COLO668 (cell line): Measurements from ENCODE around the gene CSNK1G2.

Experiments
- DNase-seq: peaks from one replicate; lab custom pipeline; 2025; ENCODE audit not compliant: unreplicated experiment; lab: John Stamatoyannopoulos, UW

Gene CSNK1G2

DNA sequence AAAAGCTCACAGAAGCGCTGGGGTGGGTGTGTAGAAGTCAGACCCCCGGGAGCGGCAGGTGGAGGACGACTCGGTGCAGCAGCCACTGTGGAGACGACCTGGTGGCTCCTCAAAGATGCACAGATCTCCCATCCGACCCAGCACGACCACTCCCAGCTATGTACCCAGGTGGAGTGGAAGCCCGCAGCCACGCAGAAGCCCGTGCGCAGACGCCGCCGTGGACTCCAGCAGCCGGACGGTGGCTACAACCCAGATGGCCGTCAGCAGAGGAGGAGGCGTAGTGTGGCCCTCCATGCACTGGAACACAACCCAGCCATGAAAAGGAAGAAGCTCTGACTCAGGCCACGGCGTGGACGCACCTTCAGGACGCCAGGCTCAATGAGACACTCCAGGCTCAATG is 21.7 kb downstream of the CSNK1G2 start:
- DNase-seq: no peak

DNA sequence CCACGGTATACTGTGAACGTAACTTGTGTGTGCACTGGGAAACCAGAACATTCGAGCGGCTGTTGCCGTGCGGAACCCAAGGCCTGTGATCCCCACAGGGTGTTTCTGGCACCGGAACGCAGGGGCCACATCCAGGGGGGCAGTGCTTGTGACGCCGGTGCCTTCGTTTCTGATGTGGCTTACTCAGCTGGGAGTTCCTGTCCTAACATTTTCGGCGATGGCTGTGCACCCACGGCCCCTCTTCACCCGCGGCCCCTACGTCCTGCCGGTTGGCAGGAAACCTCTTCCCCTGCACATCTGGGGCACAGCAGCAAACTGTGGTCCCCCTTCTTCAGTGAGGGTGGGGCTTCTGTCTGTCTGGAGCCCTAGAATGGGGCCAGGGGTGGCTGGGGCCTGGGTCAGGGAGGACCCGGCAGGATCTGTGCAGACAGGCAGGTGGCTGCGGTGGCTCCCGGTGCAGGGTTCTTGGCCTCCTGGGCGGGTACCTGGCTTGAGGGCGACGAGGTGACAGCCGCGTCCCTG is 26.2 kb downstream of the CSNK1G2 start:
- DNase-seq: no peak

DNA sequence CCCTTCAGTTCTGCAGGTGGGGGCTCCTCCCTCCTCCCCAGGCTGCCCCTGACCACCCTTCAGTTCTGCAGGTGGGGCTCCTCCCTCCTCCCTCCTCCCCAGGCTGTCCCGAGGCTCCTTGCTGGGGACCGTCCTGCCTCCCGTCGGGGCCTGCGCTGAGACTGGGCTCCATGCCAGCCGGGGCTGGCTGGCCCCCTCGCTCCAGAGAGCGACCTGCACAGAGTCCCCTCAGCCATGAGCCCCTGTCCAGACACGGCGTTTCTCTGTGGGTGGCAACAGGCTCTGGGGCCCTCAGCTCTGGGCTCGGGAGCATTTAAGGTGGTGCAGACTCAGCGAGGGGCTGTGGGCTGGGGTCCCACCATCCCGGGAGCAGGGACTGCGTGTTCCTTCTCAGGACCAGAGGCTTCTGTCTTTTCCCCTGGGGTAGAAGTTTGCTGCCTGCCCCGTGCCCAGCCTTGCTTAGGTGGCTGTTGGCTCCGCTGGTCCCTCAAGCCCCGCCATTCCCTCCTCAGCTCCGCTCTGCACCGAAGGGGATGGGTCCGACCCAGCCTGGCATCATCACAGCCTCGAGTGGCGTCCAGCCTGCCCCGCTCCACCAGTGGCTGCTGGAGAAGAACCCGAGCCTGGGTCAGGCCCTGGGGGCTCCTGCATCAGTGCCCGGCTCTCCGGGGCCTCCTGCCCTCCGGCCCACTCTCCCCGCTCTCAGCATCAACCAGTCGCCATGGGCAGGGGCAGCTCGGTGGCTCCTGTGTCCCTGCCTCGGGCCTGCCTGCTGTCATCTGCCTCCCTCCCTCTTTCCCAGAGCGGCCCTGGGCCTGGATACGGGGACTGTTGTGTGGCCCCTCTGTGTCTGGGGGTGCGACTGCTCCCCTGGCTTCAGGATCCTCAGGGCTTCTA is 27.6 kb downstream of the CSNK1G2 start:
- no peak for DNase-seq

DNA sequence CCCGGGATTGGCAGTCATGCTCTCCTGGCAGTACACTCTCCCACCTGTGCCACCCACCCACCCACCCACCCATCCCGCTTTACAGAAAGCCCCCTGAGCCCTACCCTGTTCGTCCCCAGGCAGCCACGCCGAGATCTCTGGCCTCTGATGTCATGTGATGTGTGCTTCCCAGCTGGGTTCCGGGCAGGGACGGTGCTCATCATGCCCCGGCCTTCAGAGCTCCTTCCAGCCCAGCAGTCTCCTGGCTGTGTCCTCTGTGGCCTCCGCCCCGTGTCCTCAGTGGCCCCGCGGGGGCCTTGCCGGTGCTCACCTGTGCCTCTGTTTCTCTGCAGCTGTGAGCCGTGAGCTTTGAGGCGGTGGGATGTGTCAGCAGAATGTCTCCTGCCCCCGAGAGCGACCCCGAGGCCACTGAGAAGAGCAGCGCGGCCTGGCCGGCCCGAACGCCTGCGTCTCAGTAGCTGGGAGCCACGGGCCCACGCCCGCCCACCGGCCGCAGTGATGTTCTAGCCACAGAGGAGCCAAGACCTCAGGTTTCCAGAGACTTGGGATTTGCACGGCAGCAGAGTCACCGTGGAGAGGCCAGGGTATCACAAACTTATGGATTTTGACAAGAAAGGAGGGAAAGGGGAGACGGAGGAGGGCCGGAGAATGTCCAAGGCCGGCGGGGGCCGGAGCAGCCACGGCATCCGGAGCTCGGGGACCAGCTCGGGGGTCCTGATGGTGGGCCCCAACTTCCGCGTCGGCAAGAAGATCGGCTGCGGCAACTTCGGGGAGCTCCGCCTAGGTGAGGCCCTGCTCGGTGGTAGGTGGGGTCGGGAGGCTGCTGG is 28.4 kb downstream of the CSNK1G2 start:
- no peak for DNase-seq

DNA sequence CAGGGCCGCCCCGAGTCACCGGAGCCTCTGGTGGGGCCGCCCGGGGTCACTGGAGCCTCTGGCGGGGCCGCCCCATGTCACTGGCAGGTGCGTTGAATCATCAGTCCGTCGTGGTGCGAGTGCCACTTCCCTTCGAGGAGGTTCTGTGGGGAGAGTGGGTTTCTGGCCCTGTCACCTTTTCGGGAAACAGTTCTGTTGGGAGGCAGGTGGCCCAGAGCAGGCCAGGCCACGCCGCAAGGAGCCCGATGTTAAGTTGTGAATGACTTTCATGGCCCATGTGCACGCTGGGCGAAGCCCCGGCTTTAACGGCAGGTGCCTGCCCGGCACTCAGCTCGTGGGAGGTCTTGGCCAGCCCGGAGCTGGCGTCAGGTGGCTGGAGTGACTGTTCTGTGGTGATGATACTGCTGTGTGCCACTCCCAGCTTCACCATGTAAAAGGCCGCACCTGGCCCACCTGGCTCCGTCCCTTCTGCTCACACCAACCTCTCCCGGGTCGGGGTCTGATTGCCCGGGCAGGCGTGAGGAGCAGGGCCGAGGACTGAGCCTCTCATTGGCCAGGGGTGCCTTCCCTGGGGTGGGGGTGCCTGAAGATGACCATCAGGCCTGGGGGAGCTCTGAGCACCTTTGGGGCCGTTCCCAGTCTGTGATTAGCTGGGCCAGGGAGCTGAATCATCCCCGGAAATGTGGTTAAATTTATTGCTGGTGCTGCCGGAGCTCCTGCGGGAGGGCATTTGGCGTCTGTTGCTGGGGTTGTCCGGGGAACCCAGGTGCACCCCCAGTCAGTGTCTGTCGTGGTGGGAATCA is 29.2 kb downstream of the CSNK1G2 start:
- no peak for DNase-seq

DNA sequence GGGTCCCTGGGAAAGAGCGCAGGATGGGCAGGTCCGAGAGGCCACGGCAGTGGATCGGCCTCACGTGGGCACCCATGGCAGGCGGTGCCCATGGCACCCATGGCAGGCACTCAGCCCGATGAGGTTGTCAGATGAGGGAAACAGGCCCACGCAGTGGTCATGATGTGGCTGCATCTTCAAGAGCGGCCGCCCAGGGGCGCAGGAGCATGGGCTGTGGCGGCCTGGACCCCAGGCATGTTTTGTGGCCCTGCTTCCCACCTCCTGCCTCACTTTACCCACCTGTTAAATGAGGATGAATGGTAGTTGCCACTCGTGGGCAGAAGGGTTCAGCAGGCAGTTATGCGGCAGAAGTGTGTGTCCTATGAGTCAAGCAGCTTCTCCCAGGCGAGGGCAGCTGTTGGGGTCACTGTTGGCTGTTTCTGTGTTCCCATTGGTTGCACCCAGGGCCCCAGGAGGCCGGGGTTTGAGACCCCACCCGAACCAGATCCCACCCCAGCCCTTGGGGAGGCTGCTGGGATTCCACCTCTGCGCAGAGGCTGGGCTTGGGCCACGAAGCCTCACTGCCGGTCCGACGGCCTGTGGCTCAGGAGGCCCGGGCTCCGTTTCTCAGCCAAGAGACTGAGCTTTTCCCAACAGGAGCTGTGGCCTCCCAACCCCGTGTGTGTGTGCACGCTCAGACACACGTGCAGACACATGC is 30.0 kb downstream of the CSNK1G2 start:
- no peak for DNase-seq

DNA sequence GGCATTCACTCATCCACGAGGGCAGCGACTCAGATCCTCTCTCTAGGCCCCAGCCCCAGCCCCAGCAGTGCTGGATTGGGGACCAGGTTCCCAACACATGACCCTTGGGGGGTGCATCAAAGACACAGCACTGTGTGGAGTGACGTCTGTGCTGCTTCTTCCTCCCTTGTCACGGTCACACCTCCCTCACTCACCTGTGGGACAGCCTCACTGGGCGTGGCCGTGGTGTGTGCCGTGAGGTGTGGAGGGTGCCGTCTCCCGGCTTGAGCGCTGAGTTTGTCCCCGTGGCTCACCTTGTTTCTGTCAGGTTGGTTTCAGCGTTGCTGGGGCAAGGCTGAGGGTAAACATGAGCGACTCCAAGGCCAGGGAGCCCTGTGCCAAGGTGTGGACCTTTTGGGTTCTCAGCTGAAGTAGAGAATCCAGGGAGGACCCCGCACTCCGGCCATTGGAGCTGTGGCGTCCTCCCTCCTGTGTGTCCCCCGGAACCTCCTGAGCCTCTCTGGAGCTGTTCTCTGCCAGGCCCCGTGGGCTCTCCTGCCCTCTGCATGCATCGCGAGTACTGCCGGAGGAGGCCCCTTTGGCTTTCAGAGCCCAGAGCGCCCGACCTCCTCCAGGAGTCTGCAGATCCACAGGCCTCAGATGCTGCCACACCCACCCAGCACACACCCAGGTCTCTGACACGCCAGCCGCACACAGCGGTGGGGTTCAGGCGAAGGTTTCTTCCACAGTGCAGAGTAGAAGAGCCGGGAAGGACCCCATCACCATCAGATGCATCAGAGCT is 33.6 kb downstream of the CSNK1G2 start:
- no peak for DNase-seq

DNA sequence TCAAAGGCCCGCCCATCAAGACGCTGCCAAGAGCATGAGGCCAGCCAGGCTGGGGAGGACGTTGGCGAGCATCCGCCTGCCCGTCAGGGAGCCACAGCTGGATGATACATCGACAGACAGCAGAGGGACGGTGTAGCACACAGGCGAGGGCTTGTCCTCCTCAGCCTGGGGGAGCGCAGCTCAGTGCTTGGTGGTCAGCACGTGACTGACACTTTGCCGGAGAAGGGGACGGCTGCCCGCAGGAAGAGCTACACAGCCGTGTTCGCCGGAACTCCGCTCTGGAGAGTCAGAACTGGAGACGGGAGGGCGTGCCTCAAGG is 34.1 kb downstream of the CSNK1G2 start:
- no peak for DNase-seq

DNA sequence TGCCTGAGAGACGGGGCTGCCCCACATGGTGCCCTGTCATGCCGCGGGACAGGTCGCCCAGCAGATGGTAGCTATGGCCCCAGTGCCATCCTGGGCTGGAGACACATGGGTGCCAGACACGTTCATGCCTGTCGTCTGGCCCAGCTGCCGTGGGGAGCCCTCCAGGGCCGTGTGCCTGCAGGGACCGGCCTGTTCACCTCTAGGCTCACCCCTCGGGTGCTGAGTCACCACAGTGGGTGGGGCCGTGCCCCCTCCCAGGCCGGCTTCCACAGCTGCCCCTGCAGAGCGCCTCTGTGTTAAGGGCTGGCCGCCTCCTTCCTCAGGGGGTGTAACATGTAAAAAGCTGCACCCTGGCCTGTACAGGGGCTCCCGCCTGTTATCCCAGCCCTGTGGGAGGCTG is 36.1 kb downstream of the CSNK1G2 start:
- DNase-seq: no peak

DNA sequence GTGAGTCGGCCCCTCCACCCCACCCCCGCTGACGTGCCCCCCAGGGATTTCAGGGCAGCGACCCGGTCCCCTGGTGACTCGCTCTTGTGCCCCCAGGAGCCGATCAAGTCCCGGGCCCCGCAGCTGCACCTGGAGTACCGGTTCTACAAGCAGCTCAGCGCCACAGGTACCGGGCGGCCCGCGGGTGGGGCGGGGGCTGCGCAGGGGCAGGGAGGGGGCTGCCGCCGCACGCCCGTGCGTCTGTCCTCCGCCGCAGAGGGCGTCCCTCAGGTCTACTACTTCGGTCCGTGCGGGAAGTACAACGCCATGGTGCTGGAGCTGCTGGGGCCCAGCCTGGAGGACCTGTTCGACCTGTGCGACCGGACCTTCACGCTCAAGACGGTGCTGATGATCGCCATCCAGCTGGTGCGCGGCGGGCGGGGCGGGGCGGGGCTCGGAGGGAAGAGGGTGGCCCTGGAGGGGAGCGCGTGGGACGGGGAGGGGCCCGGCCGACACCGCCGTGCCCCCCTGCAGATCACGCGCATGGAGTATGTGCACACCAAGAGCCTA is 37.4 kb downstream of the CSNK1G2 start:
- no peak for DNase-seq

DNA sequence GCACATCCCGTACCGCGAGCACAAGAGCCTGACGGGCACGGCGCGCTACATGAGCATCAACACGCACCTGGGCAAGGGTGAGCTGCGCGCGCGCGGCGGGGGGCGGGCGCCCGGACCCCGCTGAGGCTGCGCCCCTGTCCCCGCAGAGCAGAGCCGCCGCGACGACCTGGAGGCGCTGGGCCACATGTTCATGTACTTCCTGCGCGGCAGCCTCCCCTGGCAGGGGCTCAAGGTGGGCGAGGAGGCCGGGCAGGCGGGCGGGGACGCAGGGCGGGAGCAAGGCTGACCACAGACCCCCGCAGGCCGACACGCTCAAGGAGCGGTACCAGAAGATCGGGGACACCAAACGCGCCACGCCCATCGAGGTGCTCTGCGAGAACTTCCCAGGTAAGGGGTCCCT is 38.0 kb downstream of the CSNK1G2 start:
- no peak for DNase-seq

DNA sequence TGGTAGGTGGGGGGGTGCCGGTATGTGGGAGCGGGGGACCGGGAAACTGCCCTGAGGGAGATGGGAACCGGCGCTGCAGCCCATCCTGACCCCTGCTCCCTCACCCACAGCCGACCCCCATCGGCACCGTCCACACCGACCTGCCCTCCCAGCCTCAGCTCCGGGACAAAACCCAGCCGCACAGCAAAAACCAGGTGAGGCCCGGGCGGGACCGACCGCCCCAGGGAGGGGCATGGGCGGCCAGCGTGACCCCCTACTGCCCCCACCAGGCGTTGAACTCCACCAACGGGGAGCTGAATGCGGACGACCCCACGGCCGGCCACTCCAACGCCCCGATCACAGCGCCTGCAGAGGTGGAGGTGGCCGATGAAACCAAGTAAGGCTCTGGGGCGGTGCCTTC is 38.7 kb downstream of the CSNK1G2 start:
- no peak for DNase-seq

DNA sequence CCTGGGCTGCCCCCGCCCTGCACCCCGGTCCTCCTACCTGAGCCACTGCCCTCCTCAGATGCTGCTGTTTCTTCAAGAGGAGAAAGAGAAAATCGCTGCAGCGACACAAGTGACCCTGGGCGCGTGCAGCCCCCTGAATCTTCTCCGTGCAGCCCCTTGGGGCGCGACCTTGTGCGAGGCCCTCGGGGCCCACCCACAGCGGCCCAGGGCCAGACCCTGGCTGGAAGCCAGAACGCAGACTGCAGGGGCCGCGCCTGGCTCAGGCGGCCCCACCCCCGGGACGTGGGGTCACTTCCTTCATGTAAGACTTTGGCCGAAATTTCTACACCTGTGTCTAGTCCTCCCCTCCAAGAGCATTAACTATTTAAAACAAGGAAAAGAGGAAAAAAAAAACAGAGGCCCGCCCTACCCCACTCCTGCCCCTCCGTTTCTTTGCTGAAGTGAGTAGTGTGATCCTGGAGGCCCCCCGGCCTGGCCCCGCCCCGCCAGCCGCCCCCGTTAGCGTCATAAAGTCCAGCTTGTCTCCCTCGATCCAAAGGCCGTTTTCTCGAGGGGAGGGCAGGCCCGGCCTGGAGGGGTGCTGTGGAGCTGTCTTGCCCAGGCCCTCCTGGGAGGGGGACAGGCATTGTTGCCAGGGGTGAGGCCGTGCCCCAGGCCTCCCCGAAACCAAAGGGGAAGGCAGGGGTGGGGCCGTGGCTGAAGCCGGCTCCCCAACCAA is 39.3 kb downstream of the CSNK1G2 start:
- no peak for DNase-seq

DNA sequence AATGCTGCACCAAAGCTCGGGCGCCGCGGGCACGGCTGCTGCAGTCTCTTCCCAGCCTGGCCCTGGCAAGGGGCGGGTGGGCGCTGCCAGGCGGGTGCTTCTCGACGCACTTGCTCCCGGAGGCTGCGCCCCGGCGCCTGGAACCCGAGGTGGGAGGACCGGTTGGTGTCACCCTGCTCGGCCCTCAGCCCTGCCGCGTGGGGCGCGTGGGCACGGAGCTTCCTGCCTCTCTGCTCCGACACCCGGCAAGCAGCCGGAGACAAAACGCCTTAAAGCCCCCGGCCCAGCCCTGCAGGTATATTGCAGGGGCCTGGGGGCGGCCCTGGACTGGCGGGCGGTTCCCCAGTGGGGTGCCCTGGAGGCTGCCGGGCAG is 39.8 kb downstream of the CSNK1G2 start:
- no peak for DNase-seq

DNA sequence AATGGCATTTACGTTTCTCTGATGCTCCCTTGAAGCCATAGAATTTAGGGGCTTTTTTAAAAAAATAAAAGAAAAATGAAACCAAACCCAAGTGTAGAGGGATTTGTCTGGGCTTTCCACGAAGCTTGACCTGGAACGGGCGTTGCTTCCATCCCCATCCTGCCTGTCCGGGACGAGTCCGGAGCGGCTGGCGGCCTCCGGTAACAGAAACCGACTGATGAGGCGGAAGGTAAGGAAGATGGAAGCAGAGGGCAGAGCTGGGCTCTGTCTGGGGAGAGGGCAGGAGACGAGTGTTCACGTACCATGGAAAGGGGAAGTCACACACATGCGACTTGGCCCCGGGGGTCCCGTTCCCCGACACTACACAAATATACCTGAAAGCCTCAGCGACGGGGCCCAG is 40.3 kb downstream of the CSNK1G2 start:
- DNase-seq: no peak

DNA sequence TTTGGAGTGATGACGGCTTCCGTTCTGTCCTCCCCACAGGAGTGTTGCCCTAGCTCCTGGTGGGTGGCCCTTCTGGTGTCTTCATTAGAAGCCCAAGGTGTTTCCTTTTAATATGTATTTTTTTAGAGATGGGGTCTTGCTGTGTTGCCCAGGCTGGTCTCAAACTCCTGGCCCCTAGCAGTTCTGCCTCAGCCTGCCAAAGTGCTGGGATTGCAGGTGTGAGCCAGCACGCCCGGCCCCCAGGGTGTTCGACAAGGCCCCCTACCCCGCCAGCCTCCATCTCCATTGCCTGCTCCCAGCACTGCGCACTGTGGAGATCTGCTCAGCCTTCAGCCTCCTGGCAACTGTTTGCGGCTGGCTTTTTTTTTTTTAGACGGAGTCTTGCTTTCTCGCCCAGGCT is 43.4 kb downstream of the CSNK1G2 start:
- no peak for DNase-seq

DNA sequence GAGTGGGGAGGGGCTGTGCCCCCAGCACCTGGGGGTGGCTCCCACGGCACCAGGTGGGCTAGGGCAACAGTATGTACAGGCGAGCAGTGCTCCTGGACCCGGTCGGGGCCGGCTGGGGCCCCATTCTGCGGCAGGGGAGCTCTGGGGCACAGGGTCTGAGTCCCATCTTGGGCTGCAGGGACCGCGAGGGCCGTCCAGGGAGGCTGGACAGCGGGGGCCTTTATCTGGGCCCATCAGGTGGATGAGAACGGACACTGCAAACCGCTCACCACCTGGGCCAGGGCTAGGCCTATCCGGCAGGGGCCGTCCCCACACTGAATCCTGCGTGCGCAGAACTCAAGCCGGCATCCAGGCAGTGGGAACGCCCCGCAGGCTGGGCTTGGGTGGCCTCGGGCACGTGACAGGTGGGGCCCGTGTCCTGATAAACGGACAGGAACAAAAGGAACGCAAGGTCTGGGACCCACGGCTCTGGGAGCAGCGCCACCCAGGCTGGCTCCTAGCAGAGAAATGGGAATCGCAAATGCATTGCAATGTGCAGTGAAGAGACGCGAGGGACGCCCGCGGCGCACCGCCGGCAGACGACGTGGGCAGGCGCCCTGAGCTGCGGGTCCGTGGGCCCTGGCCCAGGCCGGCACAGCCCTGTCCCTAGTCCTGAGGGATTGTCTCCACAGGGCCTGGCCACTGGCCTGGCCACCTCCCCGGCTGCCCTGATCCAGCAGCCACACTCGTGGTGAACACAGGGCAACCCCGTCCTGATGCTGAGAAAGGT is 44.8 kb downstream of the CSNK1G2 start:
- DNase-seq: no peak
